K562 (cell line): Measurements from ENCODE around the gene CENPT. TPM values are rescaled to one million over a fixed set of nuclear protein-coding genes. Genes with fewer than 3 reads are reported as not detected.

ENCODE experiments used
- C11orf30 ChIP-seq: fragments of 450-650 bp; IDR thresholded peaks from 2 replicates; pipeline ENCODE4 v1.6.1; 2016; ENCODE audit warnings: low read depth, mild to moderate bottlenecking
- CBFA2T3 ChIP-seq: fragments of 450-650 bp; IDR thresholded peaks from 2 replicates; pipeline ENCODE4 v1.6.1; 2017
- CBX2 ChIP-seq: fragments of 200-600 bp; sonication (generic); IDR thresholded peaks from one replicate; pipeline ENCODE4 v1.6.1; 2012; ENCODE audit warnings: mild to moderate bottlenecking, low read length, inconsistent platforms; ENCODE audit not compliant: insufficient read depth, poor library complexity, severe bottlenecking
- FOSL1 ChIP-seq: fragments of 200-800 bp; sonication (Bioruptor generic); conservative IDR thresholded peaks from 2 replicates; pipeline ENCODE4 v1.6.1; 2016; ENCODE audit warnings: missing genetic modification characterization, missing compliant biosample characterization
- GABPB1 ChIP-seq: sonication (generic); formaldehyde crosslinking; IDR thresholded peaks from 2 replicates; pipeline ENCODE4 v1.8.0; 2022; ENCODE audit warnings: mild to moderate bottlenecking, missing genetic modification reagents
- HNRNPUL1 ChIP-seq: fragments of 200-400 bp; formaldehyde crosslinking; IDR thresholded peaks from 2 replicates; pipeline ENCODE4 v1.6.1; 2017; ENCODE audit warnings: low read length
- KLF6 ChIP-seq: fragments of 250-450 bp; sonication (Bioruptor Pico); IDR thresholded peaks from 2 replicates; pipeline ENCODE4 v1.4.0; 2020; ENCODE audit warnings: mild to moderate bottlenecking, moderate library complexity, borderline replicate concordance
- NCOR1 ChIP-seq: fragments of 450-650 bp; IDR thresholded peaks from 2 replicates; pipeline ENCODE4 v1.6.1; 2016; ENCODE audit warnings: mild to moderate bottlenecking, moderate library complexity
- NR4A1 ChIP-seq, 2 experiments: fragments of 250-450 bp in 1 of 2; fragments of 450-650 bp in 1 of 2; sonication (Bioruptor Pico) in 1 of 2; IDR thresholded peaks; 2 replicates each; pipeline versions ENCODE4 v1.4.0 to v1.6.1; 2016 to 2020; ENCODE audit warnings: mild to moderate bottlenecking in 2 of 2, missing compliant biosample characterization in 1 of 2, missing genetic modification characterization in 1 of 2, moderate library complexity in 1 of 2
- NRF1 ChIP-seq, 2 experiments: fragments of 450-650 bp; IDR thresholded peaks in 1 of 2; conservative IDR thresholded peaks in 1 of 2; 2 replicates each; pipeline ENCODE4 v1.6.1; 2014; ENCODE audit warnings: mild to moderate bottlenecking in 2 of 2
- PRMT5 ChIP-seq: sonication (generic); formaldehyde crosslinking; IDR thresholded peaks from 2 replicates; pipeline ENCODE4 v1.5.0; 2020; ENCODE audit warnings: missing genetic modification reagents
- PTTG1 ChIP-seq: fragments of 450-650 bp; IDR thresholded peaks from 2 replicates; pipeline ENCODE4 v1.6.1; 2016; ENCODE audit warnings: low read depth, mild to moderate bottlenecking, missing genetic modification characterization, missing compliant biosample characterization
- RBM39 ChIP-seq: fragments of 200-400 bp; formaldehyde crosslinking; optimal IDR thresholded peaks from 2 replicates; pipeline ENCODE3; 2018; ENCODE audit warnings: low read depth, low read length
- SP1 ChIP-seq: sonication (generic); formaldehyde crosslinking; IDR thresholded peaks from 2 replicates; pipeline ENCODE4 v1.8.1; 2022; ENCODE audit warnings: mild to moderate bottlenecking, missing genetic modification reagents
- SRF ChIP-seq, 2 experiments: fragments of 250-450, 450-650 bp in 1 of 2; sonication (Bioruptor Pico) in 1 of 2; sonication (generic) in 1 of 2; formaldehyde crosslinking; IDR thresholded peaks; 2 replicates each; pipeline versions ENCODE4 v1.5.0 to v1.5.1; 2020 to 2022; ENCODE audit warnings: mild to moderate bottlenecking in 1 of 2, missing genetic modification reagents in 1 of 2
- STAG1 ChIP-seq: sonication (generic); formaldehyde crosslinking; IDR thresholded peaks from 2 replicates; pipeline ENCODE4 v1.5.0; 2020; ENCODE audit warnings: missing genetic modification reagents, borderline replicate concordance
- TAF9B ChIP-seq: fragments of 450-650 bp; IDR thresholded peaks from 2 replicates; pipeline ENCODE4 v1.6.1; 2018; ENCODE audit warnings: mild to moderate bottlenecking; ENCODE audit not compliant: partially characterized antibody
- ZNF134 ChIP-seq: fragments of 250-450 bp; sonication (Bioruptor Pico); conservative IDR thresholded peaks from 2 replicates; pipeline ENCODE4 v1.4.0; 2020
- ZNF143 ChIP-seq: sonication (generic); formaldehyde crosslinking; IDR thresholded peaks from 2 replicates; pipeline ENCODE4 v1.9.0; 2022; ENCODE audit warnings: mild to moderate bottlenecking, missing genetic modification reagents
- ZNF764 ChIP-seq: fragments of 250-450 bp; sonication (Bioruptor Pico); IDR thresholded peaks from 2 replicates; pipeline ENCODE4 v1.4.0; 2020; ENCODE audit warnings: low read depth, mild to moderate bottlenecking, moderate library complexity
- ZNF766 ChIP-seq: fragments of 200-800 bp; sonication (Bioruptor generic); conservative IDR thresholded peaks from 2 replicates; pipeline ENCODE4 v1.6.1; 2016; ENCODE audit warnings: missing genetic modification characterization, missing compliant biosample characterization
- polyA plus RNA-seq, 8 experiments: library from polyadenylated mRNA; depleted of rRNA in 4 of 8; stranded (reverse) in 5 of 8; unstranded in 3 of 8; fragments of >200 nt; fragmentation: Nextera tagmentation in 2 of 8; fragmentation: Illumina TruSeq in 1 of 8; extraction: Ambion mirVana in 2 of 8; extraction: Trizol in 1 of 8; gene quantifications; 2 replicates each; pipeline versions ENCODE4 v1.2.1 to v1.2.3, GENCODE V29; 2011 to 2014; ENCODE audit warnings: inconsistent platforms in 1 of 8, missing spikeins in 1 of 8
- total RNA-seq, 7 experiments: library from RNA; depleted of rRNA in 6 of 7; stranded (reverse); fragments of >200 nt in 6 of 7; fragmentation: Illumina TruSeq in 2 of 7; extraction: Trizol in 2 of 7; gene quantifications; 2 replicates each; pipeline versions ENCODE4 v1.2.1 to v1.2.3, GENCODE V29; 2011 to 2021; ENCODE audit warnings: low replicate concordance in 1 of 7
- TF ChIP-seq, protein P1 (sequence below): conservative IDR thresholded peaks from 2 replicates; pipeline ENCODE4 v1.6.1; 2011; ENCODE audit warnings: low read depth, mild to moderate bottlenecking, low read length; ENCODE audit not compliant: control insufficient read depth
- TF ChIP-seq, protein P2 (sequence below): sonication (generic); formaldehyde crosslinking; IDR thresholded peaks from 2 replicates; pipeline ENCODE4 v1.8.1; 2023; ENCODE audit warnings: mild to moderate bottlenecking, missing genetic modification reagents
- TF ChIP-seq, protein P3 (sequence below): fragments of 250-450 bp; sonication (Bioruptor Pico); IDR thresholded peaks from 2 replicates; pipeline ENCODE4 v1.8.0; 2022; ENCODE audit warnings: moderate library complexity, mild to moderate bottlenecking, inconsistent platforms
- TF ChIP-seq, protein P4 (sequence below): sonication (generic); formaldehyde crosslinking; IDR thresholded peaks from 2 replicates; pipeline ENCODE4 v1.9.0; 2022; ENCODE audit warnings: mild to moderate bottlenecking, missing genetic modification reagents

The CENPT gene
- total and polyA plus RNA-seq, 9 of the 15 experiments (the other 6 are each of a cell fraction or from before 2014, with no cell fraction given), result 3.6 to 94.2 (median 44.1) TPM

DNA sequence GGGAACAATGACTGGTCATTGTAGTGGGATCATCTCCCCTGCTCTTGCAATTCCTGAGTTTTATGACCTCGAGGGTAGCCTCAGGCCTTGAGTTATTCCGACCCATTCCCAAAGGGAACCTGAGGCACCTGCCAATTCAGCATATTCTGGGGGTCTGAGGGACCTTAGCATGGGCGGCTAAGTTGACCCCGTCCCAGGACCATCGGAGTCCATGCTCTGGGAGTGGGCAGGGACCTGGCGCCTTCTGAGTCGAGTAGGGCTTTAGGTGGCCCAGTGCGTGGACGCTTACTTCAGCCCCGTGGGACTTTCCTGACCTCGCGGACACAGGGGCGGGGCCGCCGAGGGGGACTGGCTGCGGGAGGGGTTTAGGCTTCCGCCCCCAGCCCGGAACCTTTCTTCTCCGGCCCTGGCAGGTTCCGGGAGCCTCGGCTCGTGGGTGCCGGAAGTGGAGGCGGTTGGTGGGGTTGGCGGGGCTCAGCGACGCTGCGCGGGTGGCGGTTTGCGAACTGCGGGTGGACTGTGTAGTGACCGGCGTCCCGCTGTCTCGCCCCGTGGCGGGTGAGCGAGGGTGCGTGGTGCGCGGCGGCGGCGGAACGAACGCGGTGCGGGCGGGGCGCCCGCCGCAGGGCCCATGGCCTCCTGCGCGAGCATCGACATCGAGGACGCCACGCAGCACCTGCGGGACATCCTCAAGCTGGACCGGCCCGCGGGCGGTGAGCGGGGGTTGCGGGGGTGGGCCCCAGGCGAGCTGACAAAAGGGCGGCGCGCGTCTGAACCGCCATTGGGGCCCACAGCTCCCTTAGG lies 25.3 kb upstream of the CENPT start, which contains the start of gene EDC4 (continued):
- TF ChIP-seq CBX2 (no peak), NCOR1 (no peak; the same call in 1 of the 2 replicates), NRF1 (conservative IDR thresholded peaks at IDR 0.05 in 1 of 2, IDR thresholded peaks at IDR 0.05 in 1 of 2) (peak; percentile 76 to 77), ZNF143 (CRISPR knock-in tag) (peak; percentile 58; the same call in 1 of the 2 replicates), ZNF766 (CRISPR knock-in tag) (0 out of 2 replicates have a peak, but pooled peaks have one; percentile 59), GABPB1 (CRISPR knock-in tag) (peak; percentile 100), ZNF134 (CRISPR knock-in tag) (no peak), CBFA2T3 (no peak), STAG1 (peak; percentile 55), RBM39 (no peak), SP1 (CRISPR knock-in tag) (peak; percentile 97), ZNF764 (CRISPR knock-in tag) (peak; percentile 75), HNRNPUL1 (no peak), PTTG1 (no peak), KLF6 (CRISPR knock-in tag) (0 out of 2 replicates have a peak, but pooled peaks have one; percentile 61), PRMT5 (no peak), SRF (CRISPR knock-in tag; IDR thresholded peaks at IDR 0.05) (no peak), C11orf30 (peak; percentile 90), TAF9B (no peak), NR4A1 (CRISPR knock-in tag; IDR thresholded peaks at IDR 0.05) (peak; percentile 89), NR4A1 (tag; IDR thresholded peaks at IDR 0.05) (no peak; the same call in 1 of the 2 replicates), FOSL1 (tag) (peak; percentile 58; the same call in 1 of the 2 replicates)
- TF ChIP-seq, protein P1, sequence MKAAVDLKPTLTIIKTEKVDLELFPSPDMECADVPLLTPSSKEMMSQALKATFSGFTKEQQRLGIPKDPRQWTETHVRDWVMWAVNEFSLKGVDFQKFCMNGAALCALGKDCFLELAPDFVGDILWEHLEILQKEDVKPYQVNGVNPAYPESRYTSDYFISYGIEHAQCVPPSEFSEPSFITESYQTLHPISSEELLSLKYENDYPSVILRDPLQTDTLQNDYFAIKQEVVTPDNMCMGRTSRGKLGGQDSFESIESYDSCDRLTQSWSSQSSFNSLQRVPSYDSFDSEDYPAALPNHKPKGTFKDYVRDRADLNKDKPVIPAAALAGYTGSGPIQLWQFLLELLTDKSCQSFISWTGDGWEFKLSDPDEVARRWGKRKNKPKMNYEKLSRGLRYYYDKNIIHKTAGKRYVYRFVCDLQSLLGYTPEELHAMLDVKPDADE, result peak; percentile 85
- TF ChIP-seq, protein P2, sequence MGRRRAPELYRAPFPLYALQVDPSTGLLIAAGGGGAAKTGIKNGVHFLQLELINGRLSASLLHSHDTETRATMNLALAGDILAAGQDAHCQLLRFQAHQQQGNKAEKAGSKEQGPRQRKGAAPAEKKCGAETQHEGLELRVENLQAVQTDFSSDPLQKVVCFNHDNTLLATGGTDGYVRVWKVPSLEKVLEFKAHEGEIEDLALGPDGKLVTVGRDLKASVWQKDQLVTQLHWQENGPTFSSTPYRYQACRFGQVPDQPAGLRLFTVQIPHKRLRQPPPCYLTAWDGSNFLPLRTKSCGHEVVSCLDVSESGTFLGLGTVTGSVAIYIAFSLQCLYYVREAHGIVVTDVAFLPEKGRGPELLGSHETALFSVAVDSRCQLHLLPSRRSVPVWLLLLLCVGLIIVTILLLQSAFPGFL, result peak; percentile 83; the same call in 1 of the 2 replicates
- TF ChIP-seq, protein P3, sequence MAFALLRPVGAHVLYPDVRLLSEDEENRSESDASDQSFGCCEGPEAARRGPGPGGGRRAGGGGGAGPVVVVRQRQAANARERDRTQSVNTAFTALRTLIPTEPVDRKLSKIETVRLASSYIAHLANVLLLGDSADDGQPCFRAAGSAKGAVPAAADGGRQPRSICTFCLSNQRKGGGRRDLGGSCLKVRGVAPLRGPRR (CRISPR knock-in tag), result 0 out of 2 replicates have a peak, but pooled peaks have one; percentile 20
- TF ChIP-seq, protein P4, sequence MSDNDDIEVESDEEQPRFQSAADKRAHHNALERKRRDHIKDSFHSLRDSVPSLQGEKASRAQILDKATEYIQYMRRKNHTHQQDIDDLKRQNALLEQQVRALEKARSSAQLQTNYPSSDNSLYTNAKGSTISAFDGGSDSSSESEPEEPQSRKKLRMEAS (CRISPR knock-in tag), result peak; percentile 79
